SK-N-SH (cell line): Measurements from ENCODE around the gene AATF. TPM values are rescaled to one million over a fixed set of nuclear protein-coding genes. Genes with fewer than 3 reads are reported as not detected.

Experiments used
- CTCF ChIA-PET: fragments of 300-600, 350-600 bp; formaldehyde crosslinking; extraction: SDS; loops from one replicate; lab custom pipeline; 2021; lab: Yijun Ruan, JAX
- POLR2A ChIA-PET: fragments of 350-600 bp; sonication (Branson Sonifier 250); formaldehyde crosslinking; extraction: SDS; loops from one replicate; lab custom pipeline; 2020; ENCODE audit warnings: antibody characterized with exemption, inconsistent platforms; lab: Yijun Ruan, JAX
- DNase-seq: peaks from one replicate; pipeline ENCODE4 v3.0.0; 2012
- H2AFZ ChIP-seq: fragments of 200-600 bp; sonication (generic); 2 replicates; pipeline ENCODE4 v1.8.1; 2016; ENCODE audit warnings: antibody characterized with exemption, mild to moderate bottlenecking, low read depth
- H3F3A ChIP-seq: fragments of 200-600 bp; sonication (generic); replicated peaks from 2 replicates; pipeline ENCODE3; 2016; ENCODE audit warnings: antibody characterized with exemption, mild to moderate bottlenecking; ENCODE audit not compliant: insufficient read depth
- H3K27ac ChIP-seq, 2 experiments: fragments of 200-500 bp in 1 of 2; fragments of 200-600 bp in 1 of 2; sonication (Bioruptor generic) in 1 of 2; sonication (generic), shearing (Covaris generic) in 1 of 2; 2 replicates each; pipeline versions ENCODE4 v1.5.1 to v1.6.1; 2014 to 2016; ENCODE audit warnings: low read depth in 2 of 2, inconsistent platforms in 1 of 2, low read length in 1 of 2, mild to moderate bottlenecking in 1 of 2, mixed read lengths in 1 of 2
- H3K27me3 ChIP-seq: fragments of 200-600 bp; sonication (generic), shearing (Covaris generic); 2 replicates; pipeline ENCODE4 v1.6.1; 2016; ENCODE audit warnings: mixed run types; ENCODE audit not compliant: insufficient read depth
- H3K36me3 ChIP-seq, 2 experiments: fragments of 200-500 bp in 1 of 2; fragments of 200-600 bp in 1 of 2; sonication (Bioruptor generic) in 1 of 2; sonication (generic) in 1 of 2; replicated peaks in 1 of 2; 2 replicates each; pipeline versions ENCODE3 to v1.5.1; 2014 to 2016; ENCODE audit warnings: low read length in 1 of 2, mild to moderate bottlenecking in 1 of 2; ENCODE audit not compliant: insufficient read depth in 2 of 2, control insufficient read depth in 1 of 2
- H3K4me1 ChIP-seq, 2 experiments: fragments of 200-500 bp in 1 of 2; fragments of 200-600 bp in 1 of 2; sonication (Bioruptor generic) in 1 of 2; sonication (generic), shearing (Covaris generic) in 1 of 2; 2 replicates each; pipeline versions ENCODE4 v1.5.1 to v1.6.1; 2014 to 2016; ENCODE audit warnings: low read depth in 1 of 2, low read length in 1 of 2, mixed run types in 1 of 2; ENCODE audit not compliant: insufficient read depth in 2 of 2, control insufficient read depth in 1 of 2
- H3K4me2 ChIP-seq: fragments of 200-600 bp; sonication (generic), shearing (Covaris generic); 2 replicates; pipeline ENCODE4 v1.6.1; 2017; ENCODE audit warnings: mixed run types
- H3K4me3 ChIP-seq, 2 experiments: fragments of 200-500 bp in 1 of 2; fragments of 200-600 bp in 1 of 2; sonication (Bioruptor generic) in 1 of 2; sonication (generic), shearing (Covaris generic) in 1 of 2; 2 replicates each; pipeline versions ENCODE4 v1.5.1 to v1.8.1; 2014 to 2016; ENCODE audit warnings: low read depth in 2 of 2, inconsistent platforms in 1 of 2, low read length in 1 of 2, mild to moderate bottlenecking in 1 of 2, mixed read lengths in 1 of 2, moderate library complexity in 1 of 2
- H3K79me2 ChIP-seq: fragments of 200-600 bp; sonication (generic); 2 replicates; pipeline ENCODE4 v1.8.1; 2017; ENCODE audit warnings: mild to moderate bottlenecking; ENCODE audit not compliant: insufficient read depth
- H3K9ac ChIP-seq: fragments of 200-600 bp; sonication (generic); 2 replicates; pipeline ENCODE4 v1.6.1; 2017; ENCODE audit warnings: mixed run types
- H3K9me2 ChIP-seq: fragments of 200-600 bp; sonication (generic); 2 replicates; pipeline ENCODE4 v1.6.1; 2017; ENCODE audit warnings: mixed run types
- H3K9me3 ChIP-seq: fragments of 200-600 bp; sonication (generic); 2 replicates; pipeline ENCODE4 v1.6.1; 2017; ENCODE audit warnings: mixed run types, mild to moderate bottlenecking, moderate library complexity
- H4K20me1 ChIP-seq: fragments of 200-600 bp; sonication (generic); 2 replicates; pipeline ENCODE4 v1.6.1; 2017; ENCODE audit warnings: mild to moderate bottlenecking, mixed run types; ENCODE audit not compliant: insufficient read depth
- FOXJ3 ChIP-seq: sonication (generic); formaldehyde crosslinking; IDR thresholded peaks from 2 replicates; pipeline ENCODE4 v1.5.1; 2020; ENCODE audit warnings: mild to moderate bottlenecking, missing genetic modification reagents
- FOXM1 ChIP-seq: IDR thresholded peaks from 2 replicates; pipeline ENCODE4 v1.4.0; 2012; ENCODE audit warnings: low read depth, mild to moderate bottlenecking
- GABPA ChIP-seq: IDR thresholded peaks from 2 replicates; pipeline ENCODE4 v1.4.0; 2012; ENCODE audit warnings: low read depth, mild to moderate bottlenecking
- IRF3 ChIP-seq: fragments of 150-350 bp; IDR thresholded peaks from 2 replicates; pipeline ENCODE4 v1.6.1; 2016; ENCODE audit warnings: mild to moderate bottlenecking, low read depth, low read length
- MAX ChIP-seq: IDR thresholded peaks from 2 replicates; pipeline ENCODE4 v1.4.0; 2012; ENCODE audit warnings: low read depth
- MEF2A ChIP-seq: IDR thresholded peaks from 2 replicates; pipeline ENCODE4 v1.4.0; 2012; ENCODE audit warnings: low read depth, borderline replicate concordance
- MXI1 ChIP-seq: IDR thresholded peaks from 2 replicates; pipeline ENCODE4 v1.6.1; 2012; ENCODE audit warnings: mild to moderate bottlenecking, low read depth, low read length, improper control_type of control experiment
- PBX3 ChIP-seq: IDR thresholded peaks from 2 replicates; pipeline ENCODE4; 2012
- RAD21 ChIP-seq: IDR thresholded peaks from 2 replicates; pipeline ENCODE4 v1.6.1; 2012; ENCODE audit warnings: mild to moderate bottlenecking, low read length
- RCOR1 ChIP-seq: fragments of 150-350 bp; IDR thresholded peaks from 2 replicates; pipeline ENCODE4 v1.6.1; 2017; ENCODE audit warnings: antibody characterized with exemption, low read length
- REST ChIP-seq: IDR thresholded peaks from 2 replicates; pipeline ENCODE4 v1.6.1; 2012; ENCODE audit warnings: mild to moderate bottlenecking, low read depth, low read length, moderate library complexity
- RFX5 ChIP-seq: IDR thresholded peaks from 2 replicates; pipeline ENCODE4 v1.6.1; 2012; ENCODE audit warnings: mild to moderate bottlenecking, improper control_type of control experiment, low read length
- RXRA ChIP-seq: IDR thresholded peaks from 2 replicates; pipeline ENCODE4 v1.4.0; 2012; ENCODE audit warnings: low read depth, mild to moderate bottlenecking, borderline replicate concordance
- TEAD4 ChIP-seq: IDR thresholded peaks from 2 replicates; pipeline ENCODE4 v1.4.0; 2012; ENCODE audit warnings: mild to moderate bottlenecking, borderline replicate concordance; ENCODE audit not compliant: insufficient read depth
- whole genome bisulfite sequencing: methylation state at CpG from one replicate; pipeline ENCODE4 v1.1.6; 2017; ENCODE audit warnings: low lambda C conversion rate; 5-methylcytosine and 5-hydroxymethylcytosine counted together
- polyA plus RNA-seq, 3 experiments: library from polyadenylated mRNA; depleted of rRNA; stranded (reverse); fragments of >200 nt; gene quantifications; 2 replicates each; pipeline ENCODE4 v1.2.3, GENCODE V29; 2012
- TF ChIP-seq, protein P1 (sequence below): fragments of 150-350 bp; IDR thresholded peaks from 2 replicates; pipeline ENCODE4 v1.6.1; 2017; ENCODE audit warnings: antibody characterized with exemption, low read length, low read depth, borderline replicate concordance
- TF ChIP-seq, protein P2 (sequence below): IDR thresholded peaks from 2 replicates; pipeline ENCODE4 v1.4.0; 2012; ENCODE audit warnings: low read depth, borderline replicate concordance
- TF ChIP-seq, protein P3 (sequence below): IDR thresholded peaks from 2 replicates; pipeline ENCODE4 v1.4.0; 2012; ENCODE audit warnings: low read depth, borderline replicate concordance

Gene AATF
- polyA plus RNA-seq, 1 of the 3 experiments (the other 2 are of a cell fraction): 18.8 TPM

DNA sequence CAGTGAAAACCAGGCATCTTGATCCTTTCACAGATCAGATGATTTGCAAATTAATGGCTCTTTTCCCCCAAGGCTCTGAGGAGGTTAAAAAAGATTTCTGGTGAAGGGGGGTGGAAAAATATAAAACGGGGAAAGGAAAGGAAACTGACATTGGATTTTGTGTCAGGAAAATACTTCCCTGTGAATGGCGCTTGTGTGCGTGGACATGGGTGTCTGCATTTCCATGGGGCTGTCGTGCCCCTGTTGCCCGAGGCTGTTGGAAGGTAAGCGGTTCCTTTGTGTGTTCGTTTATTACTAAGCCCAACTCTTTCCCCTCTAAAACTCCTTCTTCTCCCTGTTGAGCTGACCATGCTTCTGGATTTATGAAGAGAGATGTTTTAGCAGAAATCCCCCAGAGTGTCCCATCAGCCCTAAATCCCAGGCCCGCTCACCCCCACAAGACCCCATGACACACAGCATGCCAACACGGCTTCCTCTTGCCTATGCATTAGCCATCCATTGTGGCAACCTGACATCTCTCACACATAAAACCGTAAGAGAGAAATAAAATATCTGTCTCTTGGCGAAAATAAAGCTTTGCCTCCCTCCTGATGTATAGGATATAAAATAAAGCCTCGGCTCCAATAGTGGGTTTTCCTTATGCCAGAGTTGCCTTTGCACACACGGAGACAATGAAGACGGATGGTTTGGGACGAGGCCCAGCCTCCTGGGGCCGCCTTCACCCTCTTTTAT is 18.7 kb upstream of the AATF start:
- Histone ChIP-seq H3K36me3 (no peaks in the 10 kb centered on the region), H3K4me1 (peaks cover 0 to 14% of the 10 kb centered on the region in 2 experiments; a peak in 1 of 4 replicates), H3K9me2 (no peaks in the 10 kb centered on the region), H3K9me3 (no peaks in the 10 kb centered on the region), H4K20me1 (0 out of 2 replicates have a peak, but pooled peaks cover 2% of the 10 kb centered on the region)
- DNase-seq: no peak
- CTCF ChIA-PET: interaction anchor here (0.6 to 1.8 kb wide), 6 partner anchors 9 to 118 kb away, joined by 3 to 5 read pairs (median 3); no protein-coding TSS in a partner anchor
- TF ChIP-seq RAD21: no peak
- no peak for TF ChIP-seq GABPA
- no peak for TF ChIP-seq RFX5
- TF ChIP-seq, protein P1, sequence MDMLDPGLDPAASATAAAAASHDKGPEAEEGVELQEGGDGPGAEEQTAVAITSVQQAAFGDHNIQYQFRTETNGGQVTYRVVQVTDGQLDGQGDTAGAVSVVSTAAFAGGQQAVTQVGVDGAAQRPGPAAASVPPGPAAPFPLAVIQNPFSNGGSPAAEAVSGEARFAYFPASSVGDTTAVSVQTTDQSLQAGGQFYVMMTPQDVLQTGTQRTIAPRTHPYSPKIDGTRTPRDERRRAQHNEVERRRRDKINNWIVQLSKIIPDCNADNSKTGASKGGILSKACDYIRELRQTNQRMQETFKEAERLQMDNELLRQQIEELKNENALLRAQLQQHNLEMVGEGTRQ: no peak
- TF ChIP-seq TEAD4: no peak
- TF ChIP-seq FOXJ3 (CRISPR knock-in tag): no peak
- TF ChIP-seq PBX3: no peak
- TF ChIP-seq RCOR1: no peak
- TF ChIP-seq, protein P2, sequence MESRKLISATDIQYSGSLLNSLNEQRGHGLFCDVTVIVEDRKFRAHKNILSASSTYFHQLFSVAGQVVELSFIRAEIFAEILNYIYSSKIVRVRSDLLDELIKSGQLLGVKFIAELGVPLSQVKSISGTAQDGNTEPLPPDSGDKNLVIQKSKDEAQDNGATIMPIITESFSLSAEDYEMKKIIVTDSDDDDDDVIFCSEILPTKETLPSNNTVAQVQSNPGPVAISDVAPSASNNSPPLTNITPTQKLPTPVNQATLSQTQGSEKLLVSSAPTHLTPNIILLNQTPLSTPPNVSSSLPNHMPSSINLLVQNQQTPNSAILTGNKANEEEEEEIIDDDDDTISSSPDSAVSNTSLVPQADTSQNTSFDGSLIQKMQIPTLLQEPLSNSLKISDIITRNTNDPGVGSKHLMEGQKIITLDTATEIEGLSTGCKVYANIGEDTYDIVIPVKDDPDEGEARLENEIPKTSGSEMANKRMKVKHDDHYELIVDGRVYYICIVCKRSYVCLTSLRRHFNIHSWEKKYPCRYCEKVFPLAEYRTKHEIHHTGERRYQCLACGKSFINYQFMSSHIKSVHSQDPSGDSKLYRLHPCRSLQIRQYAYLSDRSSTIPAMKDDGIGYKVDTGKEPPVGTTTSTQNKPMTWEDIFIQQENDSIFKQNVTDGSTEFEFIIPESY: no peak
- no peak for TF ChIP-seq FOXM1
- TF ChIP-seq MAX: no peak
- TF ChIP-seq, protein P3, sequence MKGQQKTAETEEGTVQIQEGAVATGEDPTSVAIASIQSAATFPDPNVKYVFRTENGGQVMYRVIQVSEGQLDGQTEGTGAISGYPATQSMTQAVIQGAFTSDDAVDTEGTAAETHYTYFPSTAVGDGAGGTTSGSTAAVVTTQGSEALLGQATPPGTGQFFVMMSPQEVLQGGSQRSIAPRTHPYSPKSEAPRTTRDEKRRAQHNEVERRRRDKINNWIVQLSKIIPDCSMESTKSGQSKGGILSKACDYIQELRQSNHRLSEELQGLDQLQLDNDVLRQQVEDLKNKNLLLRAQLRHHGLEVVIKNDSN: no peak
- TF ChIP-seq MEF2A: no peak
- TF ChIP-seq MXI1: no peak
- no peak for TF ChIP-seq RXRA
- no peak for TF ChIP-seq REST
- TF ChIP-seq IRF3: no peak
- TF ChIP-seq, all 33 proteins: peak for 0
- no peak overlapping the region for H3K27ac ChIP-seq
- WGBS: 58% methylated on average over 16 of the region's 16 CpGs
- H3K4me2 ChIP-seq: no peak overlapping the region
- H3K27me3 ChIP-seq: peaks cover 77% of the 10 kb centered on the region
- no peak overlapping the region for H3K9ac ChIP-seq
- H3K79me2 ChIP-seq: no peaks in the 10 kb centered on the region
- no peak overlapping the region for H2AFZ ChIP-seq
- POLR2A ChIA-PET: no interaction called here
- no peaks in the 10 kb centered on the region for H3F3A ChIP-seq
- H3K4me3 ChIP-seq: no peak overlapping the region
